Epithelial cell of proximal tubule (primary cell): Measurements from ENCODE around the gene SLC35G6. TPM values are rescaled to one million over a fixed set of nuclear protein-coding genes. Genes with fewer than 3 reads are reported as not detected.
"Not testable (repeated sequence)": the region's sequence is repeated elsewhere in the genome, so short reads cannot be mapped to it uniquely, and the experiment has no call there.

Source experiments
- DNase-seq: peaks from one replicate; pipeline ENCODE4 v3.0.0-alpha.2; 2011; ENCODE audit warnings: low read depth
- H3K4me3 ChIP-seq: 2 replicates; pipeline ENCODE4 v1.5.1; 2011; ENCODE audit warnings: low read depth, mild to moderate bottlenecking, low read length
- total RNA-seq: library from RNA; depleted of rRNA; stranded (reverse); fragments of >200 nt; gene quantifications from 2 replicates; pipeline ENCODE4 v1.2.3, GENCODE V29; 2015
- TF ChIP-seq, protein P1 (sequence below): conservative IDR thresholded peaks from 2 replicates; pipeline ENCODE4 v1.5.1; 2012; ENCODE audit warnings: low read depth, mild to moderate bottlenecking, low read length

The SLC35G6 gene
- total RNA-seq, 1 donor from 2014 or later = not detected

DNA sequence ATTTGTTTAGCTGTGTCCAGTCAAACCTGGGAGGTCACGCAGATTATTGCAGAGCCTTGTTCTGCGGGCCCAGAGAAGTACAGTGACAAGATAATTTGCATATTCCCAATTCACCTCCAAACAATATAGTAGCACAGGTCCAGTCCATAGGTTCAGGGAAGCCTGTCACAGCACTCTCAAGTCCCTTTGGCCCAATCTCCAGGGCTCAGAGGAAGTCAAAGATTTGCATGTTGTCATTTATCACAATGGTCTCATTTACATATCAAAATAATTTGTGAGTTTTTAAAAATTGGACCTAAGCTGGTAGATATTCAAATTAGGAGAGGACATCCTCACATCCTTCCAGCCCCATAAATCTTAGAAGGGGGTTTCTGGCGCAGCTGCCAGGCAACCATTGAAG, 13.7 kb upstream of the SLC35G6 start:
- TF ChIP-seq, protein P1, sequence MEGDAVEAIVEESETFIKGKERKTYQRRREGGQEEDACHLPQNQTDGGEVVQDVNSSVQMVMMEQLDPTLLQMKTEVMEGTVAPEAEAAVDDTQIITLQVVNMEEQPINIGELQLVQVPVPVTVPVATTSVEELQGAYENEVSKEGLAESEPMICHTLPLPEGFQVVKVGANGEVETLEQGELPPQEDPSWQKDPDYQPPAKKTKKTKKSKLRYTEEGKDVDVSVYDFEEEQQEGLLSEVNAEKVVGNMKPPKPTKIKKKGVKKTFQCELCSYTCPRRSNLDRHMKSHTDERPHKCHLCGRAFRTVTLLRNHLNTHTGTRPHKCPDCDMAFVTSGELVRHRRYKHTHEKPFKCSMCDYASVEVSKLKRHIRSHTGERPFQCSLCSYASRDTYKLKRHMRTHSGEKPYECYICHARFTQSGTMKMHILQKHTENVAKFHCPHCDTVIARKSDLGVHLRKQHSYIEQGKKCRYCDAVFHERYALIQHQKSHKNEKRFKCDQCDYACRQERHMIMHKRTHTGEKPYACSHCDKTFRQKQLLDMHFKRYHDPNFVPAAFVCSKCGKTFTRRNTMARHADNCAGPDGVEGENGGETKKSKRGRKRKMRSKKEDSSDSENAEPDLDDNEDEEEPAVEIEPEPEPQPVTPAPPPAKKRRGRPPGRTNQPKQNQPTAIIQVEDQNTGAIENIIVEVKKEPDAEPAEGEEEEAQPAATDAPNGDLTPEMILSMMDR = no peak
- H3K4me3 ChIP-seq = no peak overlapping the region
- no peak for DNase-seq

DNA sequence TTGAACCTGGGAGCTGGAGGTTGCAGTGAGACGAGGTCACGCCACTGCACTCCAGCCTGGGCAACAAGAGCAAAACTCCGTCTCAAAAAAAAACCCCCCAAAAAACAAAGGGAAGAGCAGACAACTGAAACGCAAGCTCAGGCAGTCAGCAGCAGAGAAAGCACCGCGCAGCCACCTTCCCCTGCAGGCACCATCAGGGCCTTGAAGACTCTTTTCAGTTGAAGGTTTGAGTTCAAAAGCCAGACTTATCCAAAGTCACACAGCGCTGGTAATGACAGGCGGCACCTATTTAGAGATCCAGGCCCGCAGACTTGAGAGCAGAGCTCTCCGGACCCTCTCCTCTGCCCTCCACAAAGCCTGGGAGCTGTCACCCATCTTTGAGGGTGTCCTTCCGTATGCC, 13.0 kb upstream of the SLC35G6 start:
- no peak for DNase-seq

DNA sequence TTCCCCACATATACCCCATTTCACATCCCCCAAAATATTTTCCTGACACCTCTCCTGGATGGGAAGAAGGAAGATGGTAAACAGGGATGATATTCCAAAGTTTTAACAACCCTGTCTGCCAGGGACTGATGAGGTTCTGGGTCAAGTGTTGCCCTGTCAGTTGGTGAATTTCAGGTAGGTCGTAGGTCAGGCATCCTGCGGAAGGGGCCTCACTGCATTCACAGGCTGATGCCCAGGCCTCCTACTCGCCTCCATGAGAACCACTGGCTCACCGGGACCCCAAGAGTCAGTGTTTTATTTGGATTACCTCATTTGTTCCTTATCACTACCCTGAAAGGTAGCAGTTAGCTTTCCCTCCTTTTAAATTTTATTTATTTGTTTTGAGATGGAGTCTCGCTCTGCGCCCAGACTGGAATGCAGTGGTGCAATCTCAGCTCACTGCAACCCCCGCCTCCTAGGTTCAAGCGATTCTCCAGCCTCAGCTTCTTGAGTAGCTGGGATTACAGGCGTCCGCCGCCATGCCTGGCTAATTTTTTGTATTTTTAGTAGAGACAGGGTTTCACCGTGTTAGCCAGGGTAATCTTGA, 12.3 kb upstream of the SLC35G6 start:
- TF ChIP-seq, protein P1 = no peak
- no peak overlapping the region for H3K4me3 ChIP-seq
- DNase-seq = no peak

More for the DNA sequence above, 13.0 kb upstream of the SLC35G6 start:
- TF ChIP-seq, protein P1 = no peak
- H3K4me3 ChIP-seq = no peak overlapping the region

DNA sequence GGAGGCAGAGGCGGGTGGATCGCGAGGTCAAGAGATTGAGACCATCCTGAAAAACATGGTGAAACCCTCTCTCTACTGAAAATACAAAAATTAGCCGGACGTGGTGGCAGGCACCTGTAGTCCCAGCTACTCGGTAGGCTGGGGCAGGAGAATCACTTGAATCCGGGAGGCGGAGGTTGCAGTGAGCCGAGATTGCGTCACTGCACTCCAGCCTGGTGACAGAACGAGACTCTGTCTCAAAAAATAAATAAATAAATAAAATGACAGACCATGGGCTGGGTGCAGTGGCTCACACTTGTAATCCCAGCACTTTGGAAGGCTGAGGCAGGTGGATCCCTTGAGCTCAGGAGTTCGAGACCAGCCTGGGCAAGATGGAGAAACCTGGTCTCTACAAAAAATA, 11.4 kb upstream of the SLC35G6 start:
- DNase-seq, H3K4me3 ChIP-seq: not testable (repeated sequence)

DNA sequence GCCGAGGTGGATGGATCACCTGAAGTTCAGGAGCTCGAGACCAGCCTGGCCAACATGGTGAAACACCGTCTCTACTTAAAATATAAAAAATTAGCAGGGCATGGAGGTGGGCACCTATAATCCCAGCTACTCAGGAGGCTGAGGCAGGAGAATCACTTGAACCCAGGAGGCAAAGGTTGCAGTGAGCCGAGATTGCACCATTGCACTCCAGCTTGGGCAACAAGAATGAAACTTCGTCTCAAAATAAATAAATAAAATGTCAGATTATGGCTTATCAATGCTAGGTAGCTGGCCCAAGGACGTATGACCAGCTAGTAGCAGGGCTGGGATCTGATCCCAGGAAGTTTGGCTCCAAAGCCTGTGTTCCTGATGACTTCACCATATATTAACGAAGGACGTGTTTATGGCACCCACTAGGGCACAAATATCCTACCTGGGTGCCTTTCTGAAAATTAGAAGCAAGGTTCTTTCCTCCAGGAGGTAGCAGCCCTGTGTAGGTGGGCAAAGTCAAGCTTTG, 10.7 kb upstream of the SLC35G6 start:
- not testable (repeated sequence) for H3K4me3 ChIP-seq, DNase-seq

DNA sequence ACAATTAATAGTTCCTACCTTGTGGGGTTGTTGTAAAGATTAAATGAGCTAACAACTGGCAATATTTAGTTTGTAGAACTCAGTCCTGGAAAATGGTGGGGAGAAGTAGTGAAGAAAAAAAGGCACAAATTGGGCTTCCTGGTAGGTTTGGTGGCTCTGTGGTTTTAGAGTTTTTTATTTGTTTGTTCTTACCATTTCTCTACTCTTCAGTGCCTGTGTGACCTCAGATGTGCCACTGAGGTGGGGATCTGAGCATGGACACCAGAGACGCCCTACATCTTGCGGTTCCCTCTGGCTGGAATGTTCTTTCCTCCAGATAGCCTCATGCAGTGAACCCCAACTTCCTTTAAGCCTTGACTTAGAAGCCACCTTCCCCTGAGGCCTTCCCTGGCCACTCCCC, 9.5 kb upstream of the SLC35G6 start:
- no peak overlapping the region for H3K4me3 ChIP-seq
- DNase-seq = no peak
- TF ChIP-seq, protein P1 = no peak

DNA sequence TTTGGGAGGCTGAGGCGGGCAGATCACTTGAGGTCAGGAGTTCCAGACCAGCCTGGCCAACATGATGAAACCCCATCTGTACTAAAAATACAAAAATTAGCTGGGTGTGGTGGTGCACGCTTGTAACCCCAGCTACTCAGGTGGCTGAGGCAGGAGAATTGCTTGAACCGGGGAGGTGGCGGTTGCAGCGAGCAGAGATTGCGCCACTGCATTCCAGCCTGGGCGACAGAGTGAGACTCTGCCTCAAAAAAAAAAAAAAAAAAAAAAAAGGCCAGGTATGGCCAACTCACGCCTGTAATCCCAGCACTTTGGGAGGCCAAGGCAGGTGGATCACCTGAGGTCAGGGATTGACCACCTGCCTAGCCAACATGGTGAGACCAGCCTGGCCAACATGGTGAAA, 6.5 kb upstream of the SLC35G6 start:
- not testable (repeated sequence) for DNase-seq

DNA sequence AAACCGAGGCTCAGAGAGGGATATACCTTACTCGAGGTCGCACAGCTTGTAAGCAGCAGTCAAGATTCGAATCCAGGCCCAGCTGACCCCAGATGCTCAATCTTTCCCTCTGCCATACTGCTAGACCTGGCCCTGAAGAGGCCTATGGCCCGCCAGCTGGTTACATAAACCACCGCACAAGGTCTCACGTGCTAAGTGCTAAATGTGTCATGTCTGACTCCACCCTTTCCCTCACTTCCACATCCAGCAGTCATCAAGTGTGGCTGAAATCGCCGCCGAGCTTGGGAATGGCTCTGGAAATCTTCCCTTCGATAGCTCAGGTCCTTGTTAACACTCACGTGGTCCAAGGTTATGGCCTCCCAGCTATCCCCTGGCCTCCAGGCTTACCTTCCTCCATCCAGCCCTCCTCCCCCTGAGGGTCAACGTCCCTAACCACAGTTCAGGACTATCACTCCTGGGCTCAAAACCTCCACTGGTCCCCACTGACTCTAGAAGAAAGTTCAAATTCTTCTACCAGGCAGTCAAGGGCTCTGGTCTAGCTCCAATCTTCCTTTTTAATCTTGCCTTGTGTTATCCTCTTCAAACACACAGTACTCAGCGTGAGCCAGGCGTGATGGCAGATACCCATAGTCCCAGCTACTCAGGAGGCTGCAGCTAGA, 5.4 kb upstream of the SLC35G6 start:
- H3K4me3 ChIP-seq = no peak overlapping the region
- no peak for DNase-seq
- TF ChIP-seq, protein P1 = no peak

More for the DNA sequence above, 6.5 kb upstream of the SLC35G6 start:
- H3K4me3 ChIP-seq = not testable (repeated sequence)
